K562 (cell line): ENCODE measurements around the gene CACNA2D4. TPM values are rescaled to one million over a fixed set of nuclear protein-coding genes. Genes with fewer than 3 reads are reported as not detected.

Source experiments
- ATAC-seq: fragments of 200-7000 bp; cut with Tn5 transposase; 3 replicates; pipeline ENCODE4 v1.9.1; 2020; ENCODE audit warnings: moderate library complexity
- BruUV-seq: library from RNA; stranded (reverse); fragments of 400-500 nt; replicated peaks from 2 replicates; lab custom pipeline; 2021; lab: Mats Ljungman, UMichigan
- CTCF ChIA-PET: fragments of 300-600 bp; formaldehyde crosslinking; extraction: SDS; loops from one replicate; lab custom pipeline; 2021; ENCODE audit warnings: low intra/inter-chr PET ratio; lab: Yijun Ruan, JAX
- POLR2A ChIA-PET: fragments of 300-600, 350-650 bp; sonication (Branson Sonifier 250); formaldehyde crosslinking; extraction: SDS; loops from one replicate; lab custom pipeline; 2021; ENCODE audit warnings: antibody characterized with exemption, inconsistent platforms; lab: Yijun Ruan, JAX
- DNase-seq, 4 experiments: peaks; one replicate each; pipeline versions ENCODE4 v3.0.0 to v3.0.0-alpha.2; 2011 to 2018; ENCODE audit warnings: low spot score in 3 of 4, mixed read lengths in 3 of 4; ENCODE audit errors: extremely low read depth in 1 of 4
- FAIRE-seq: peaks from 2 replicates; lab custom pipeline; 2011; peaks lifted over from hg19 to GRCh38; lab: Jason Lieb, UNC
- H2AFZ ChIP-seq: 2 replicates; pipeline ENCODE4 v1.6.0; 2011; ENCODE audit warnings: low read depth, low read length, control low read depth, inconsistent platforms
- H3K27ac ChIP-seq: fragments of 200-600 bp; 3 replicates; pipeline ENCODE4 v1.8.0; 2011; ENCODE audit warnings: low read depth, mild to moderate bottlenecking, control low read depth, inconsistent platforms, low read length, moderate library complexity, mixed read lengths; ENCODE audit errors: extremely low read depth
- H3K27me3 ChIP-seq, 2 experiments: fragments of 300-600 bp in 1 of 2; 2 replicates in 1 of 2; 3 replicates in 1 of 2; pipeline versions ENCODE4 v1.6.0 to v1.8.0; 2011; ENCODE audit warnings: inconsistent platforms in 2 of 2, low read length in 2 of 2, mild to moderate bottlenecking in 1 of 2, mixed read lengths in 1 of 2, moderate library complexity in 1 of 2; ENCODE audit not compliant: control insufficient read depth in 2 of 2, insufficient read depth in 2 of 2
- H3K36me3 ChIP-seq: fragments of 300-600 bp; 3 replicates; pipeline ENCODE4 v1.8.0; 2011; ENCODE audit warnings: mild to moderate bottlenecking, low read length, inconsistent platforms; ENCODE audit not compliant: control insufficient read depth, insufficient read depth
- H3K4me1 ChIP-seq, 2 experiments: fragments of 200-600 bp in 1 of 2; replicated peaks in 1 of 2; 2 replicates in 1 of 2; 3 replicates in 1 of 2; pipeline versions ENCODE4 v1.5.1 to v1.8.0; 2011; ENCODE audit warnings: inconsistent platforms in 2 of 2, low read length in 2 of 2, mild to moderate bottlenecking in 1 of 2, mixed read lengths in 1 of 2, moderate library complexity in 1 of 2; ENCODE audit not compliant: control insufficient read depth in 2 of 2, insufficient read depth in 2 of 2
- H3K4me2 ChIP-seq: 2 replicates; pipeline ENCODE4 v1.6.1; 2011; ENCODE audit warnings: low read length, control low read depth, inconsistent platforms, mixed read lengths; ENCODE audit not compliant: insufficient read depth
- H3K4me3 ChIP-seq: fragments of 200-600 bp; sonication (generic), shearing (Covaris generic); 2 replicates; pipeline ENCODE4 v1.5.1; 2016; ENCODE audit warnings: control low read depth, inconsistent platforms
- H3K79me2 ChIP-seq: fragments of 200-600 bp; 3 replicates; pipeline ENCODE4 v1.8.0; 2011; ENCODE audit warnings: low read length, inconsistent platforms; ENCODE audit not compliant: control insufficient read depth, insufficient read depth
- H3K9ac ChIP-seq, 2 experiments: 2 replicates each; pipeline versions ENCODE4 v1.6.0 to v1.6.1; 2011; ENCODE audit warnings: low read depth in 2 of 2, low read length in 2 of 2, control low read depth in 1 of 2, inconsistent platforms in 1 of 2, mild to moderate bottlenecking in 1 of 2, mixed read lengths in 1 of 2; ENCODE audit not compliant: insufficient read depth in 1 of 2
- H3K9me1 ChIP-seq: one replicate; pipeline ENCODE4 v1.6.0; 2011; ENCODE audit warnings: inconsistent platforms, mild to moderate bottlenecking, low read length, moderate library complexity; ENCODE audit not compliant: control insufficient read depth, insufficient read depth
- H3K9me3 ChIP-seq: replicated peaks from 2 replicates; pipeline ENCODE4 v1.5.1; 2011; ENCODE audit warnings: low read depth, low read length, inconsistent platforms; ENCODE audit not compliant: control insufficient read depth, insufficient read depth
- H4K20me1 ChIP-seq: replicated peaks from 2 replicates; pipeline ENCODE4 v1.6.1; 2011; ENCODE audit warnings: low read length, inconsistent platforms, mixed read lengths; ENCODE audit not compliant: control insufficient read depth, insufficient read depth
- GATA2 ChIP-seq: sonication (generic); formaldehyde crosslinking; IDR thresholded peaks from 2 replicates; pipeline ENCODE4 v1.4.0; 2020; ENCODE audit warnings: mild to moderate bottlenecking, missing genetic modification reagents
- MTA2 ChIP-seq: fragments of 450-650 bp; IDR thresholded peaks from 2 replicates; pipeline ENCODE4 v1.6.1; 2016; ENCODE audit warnings: low read depth
- ZNF766 ChIP-seq: fragments of 200-800 bp; sonication (Bioruptor generic); conservative IDR thresholded peaks from 2 replicates; pipeline ENCODE4 v1.6.1; 2016; ENCODE audit warnings: missing genetic modification characterization, missing compliant biosample characterization
- WGBS: fragments of 100-300 bp; shearing (Covaris generic); methylation state at CpG from one replicate; pipeline ENCODE4 v1.1.6; 2016; ENCODE audit warnings: low coverage, mixed read lengths; ENCODE audit not compliant: insufficient coverage; ENCODE audit errors: missing lambda C conversion rate; 5-methylcytosine and 5-hydroxymethylcytosine counted together
- in situ Hi-C: fragments of 300-500 bp; cut with MboI; formaldehyde crosslinking; loops from 4 replicates; pipeline ENCODE4 v1.15.0; 2018; ENCODE audit warnings: inconsistent platforms, mixed read lengths
- intact Hi-C: fragments of 100-400 bp; cut with micrococcal nuclease; formaldehyde crosslinking; loops from 2 replicates; pipeline ENCODE4 v1.14.2; 2022
- polyA plus RNA-seq, 8 experiments: library from polyadenylated mRNA; depleted of rRNA in 4 of 8; stranded (reverse) in 5 of 8; unstranded in 3 of 8; fragments of >200 nt; fragmentation: Nextera tagmentation in 2 of 8; fragmentation: Illumina TruSeq in 1 of 8; extraction: Ambion mirVana in 2 of 8; extraction: Trizol in 1 of 8; gene quantifications; 2 replicates each; pipeline versions ENCODE4 v1.2.1 to v1.2.3, GENCODE V29; 2011 to 2014; ENCODE audit warnings: inconsistent platforms in 1 of 8, missing spikeins in 1 of 8
- total RNA-seq, 7 experiments: library from RNA; depleted of rRNA in 6 of 7; stranded (reverse); fragments of >200 nt in 6 of 7; fragmentation: Illumina TruSeq in 2 of 7; extraction: Trizol in 2 of 7; gene quantifications; 2 replicates each; pipeline versions ENCODE4 v1.2.1 to v1.2.3, GENCODE V29; 2011 to 2021; ENCODE audit warnings: low replicate concordance in 1 of 7
- TF ChIP-seq, protein P1 (sequence below): fragments of 250-450 bp; sonication (Bioruptor Pico); IDR thresholded peaks from 2 replicates; pipeline ENCODE4 v1.4.0; 2020

The CACNA2D4 gene
- total and polyA plus RNA-seq, 9 of the 15 experiments (the other 6 are each of a cell fraction or from before 2014, with no cell fraction given): 0.04 to 0.69 (median 0.40) TPM; not detected in 3

DNA sequence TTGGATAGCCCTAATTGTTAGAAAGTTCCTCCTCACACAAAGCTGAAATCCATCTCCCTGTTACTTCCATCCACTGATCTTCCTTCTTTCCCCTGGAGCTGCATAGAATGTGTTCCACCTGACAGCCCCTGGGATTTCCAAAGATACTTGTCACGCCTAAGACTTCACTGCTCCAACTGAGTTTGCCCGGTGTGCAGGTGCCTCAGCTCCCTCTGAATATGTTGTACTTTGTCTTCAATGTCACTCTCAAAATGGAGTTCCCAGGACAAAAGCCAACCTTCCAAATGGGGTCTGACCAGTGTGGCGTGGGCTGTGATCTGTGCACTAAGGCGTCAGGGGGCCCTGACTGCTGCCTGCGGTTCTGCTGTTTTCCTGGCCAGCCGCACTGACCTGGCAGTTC, 42.8 kb downstream of the CACNA2D4 start:
- H3K4me1 ChIP-seq: peaks cover 3 to 5% of the 10 kb centered on the region in 2 experiments; a peak in 4 of 5 replicates
- ChIA-PET POLR2A (interaction anchor here (1.4 kb wide), 1 partner anchor 12 kb away, joined by 4 read pairs; no protein-coding TSS in a partner anchor), CTCF (no interaction called here)
- in situ Hi-C loops: no loop called here
- 3% methylated on average over 6 of the region's 6 CpGs for WGBS
- H3K36me3 ChIP-seq: no peaks in the 10 kb centered on the region
- no peak overlapping the region for H3K27ac ChIP-seq
- H3K9ac ChIP-seq: no peak overlapping the region
- peaks cover 2 to 32% of the 10 kb centered on the region in 2 experiments; a peak in 3 of 5 replicates for H3K27me3 ChIP-seq
- no peaks in the 10 kb centered on the region; the same call in 1 of the 2 replicates for H4K20me1 ChIP-seq
- H3K9me3 ChIP-seq: no peaks in the 10 kb centered on the region
- H2AFZ ChIP-seq: no peak overlapping the region
- H3K4me3 ChIP-seq: no peak overlapping the region
- TF ChIP-seq, protein P1, sequence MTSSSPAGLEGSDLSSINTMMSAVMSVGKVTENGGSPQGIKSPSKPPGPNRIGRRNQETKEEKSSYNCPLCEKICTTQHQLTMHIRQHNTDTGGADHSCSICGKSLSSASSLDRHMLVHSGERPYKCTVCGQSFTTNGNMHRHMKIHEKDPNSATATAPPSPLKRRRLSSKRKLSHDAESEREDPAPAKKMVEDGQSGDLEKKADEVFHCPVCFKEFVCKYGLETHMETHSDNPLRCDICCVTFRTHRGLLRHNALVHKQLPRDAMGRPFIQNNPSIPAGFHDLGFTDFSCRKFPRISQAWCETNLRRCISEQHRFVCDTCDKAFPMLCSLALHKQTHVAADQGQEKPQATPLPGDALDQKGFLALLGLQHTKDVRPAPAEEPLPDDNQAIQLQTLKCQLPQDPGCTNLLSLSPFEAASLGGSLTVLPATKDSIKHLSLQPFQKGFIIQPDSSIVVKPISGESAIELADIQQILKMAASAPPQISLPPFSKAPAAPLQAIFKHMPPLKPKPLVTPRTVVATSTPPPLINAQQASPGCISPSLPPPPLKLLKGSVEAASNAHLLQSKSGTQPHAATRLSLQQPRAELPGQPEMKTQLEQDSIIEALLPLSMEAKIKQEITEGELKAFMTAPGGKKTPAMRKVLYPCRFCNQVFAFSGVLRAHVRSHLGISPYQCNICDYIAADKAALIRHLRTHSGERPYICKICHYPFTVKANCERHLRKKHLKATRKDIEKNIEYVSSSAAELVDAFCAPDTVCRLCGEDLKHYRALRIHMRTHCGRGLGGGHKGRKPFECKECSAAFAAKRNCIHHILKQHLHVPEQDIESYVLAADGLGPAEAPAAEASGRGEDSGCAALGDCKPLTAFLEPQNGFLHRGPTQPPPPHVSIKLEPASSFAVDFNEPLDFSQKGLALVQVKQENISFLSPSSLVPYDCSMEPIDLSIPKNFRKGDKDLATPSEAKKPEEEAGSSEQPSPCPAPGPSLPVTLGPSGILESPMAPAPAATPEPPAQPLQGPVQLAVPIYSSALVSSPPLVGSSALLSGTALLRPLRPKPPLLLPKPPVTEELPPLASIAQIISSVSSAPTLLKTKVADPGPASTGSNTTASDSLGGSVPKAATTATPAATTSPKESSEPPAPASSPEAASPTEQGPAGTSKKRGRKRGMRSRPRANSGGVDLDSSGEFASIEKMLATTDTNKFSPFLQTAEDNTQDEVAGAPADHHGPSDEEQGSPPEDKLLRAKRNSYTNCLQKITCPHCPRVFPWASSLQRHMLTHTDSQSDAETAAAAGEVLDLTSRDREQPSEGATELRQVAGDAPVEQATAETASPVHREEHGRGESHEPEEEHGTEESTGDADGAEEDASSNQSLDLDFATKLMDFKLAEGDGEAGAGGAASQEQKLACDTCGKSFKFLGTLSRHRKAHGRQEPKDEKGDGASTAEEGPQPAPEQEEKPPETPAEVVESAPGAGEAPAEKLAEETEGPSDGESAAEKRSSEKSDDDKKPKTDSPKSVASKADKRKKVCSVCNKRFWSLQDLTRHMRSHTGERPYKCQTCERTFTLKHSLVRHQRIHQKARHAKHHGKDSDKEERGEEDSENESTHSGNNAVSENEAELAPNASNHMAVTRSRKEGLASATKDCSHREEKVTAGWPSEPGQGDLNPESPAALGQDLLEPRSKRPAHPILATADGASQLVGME (CRISPR knock-in tag): no peak
- TF ChIP-seq ZNF766 (no peak), MTA2 (no peak), GATA2 (CRISPR knock-in tag) (no peak)
- no peaks in the 10 kb centered on the region for H3K79me2 ChIP-seq
- FAIRE-seq (no peak), ATAC-seq (no peak), DNase-seq (no peak)
- H3K9me1 ChIP-seq: no peaks in the 10 kb centered on the region
- H3K4me2 ChIP-seq: no peak overlapping the region
- intact Hi-C loops: no loop called here
- no TSS peak for BruUV-seq
